ENCODE data around the gene ARG1. TPM values are rescaled to one million over a fixed set of nuclear protein-coding genes. Genes with fewer than 3 reads are reported as not detected.

Gene ARG1
- total and polyA plus RNA-seq, 2 of the 4 experiments (the other 2 are of a cell fraction): not detected

DNA sequence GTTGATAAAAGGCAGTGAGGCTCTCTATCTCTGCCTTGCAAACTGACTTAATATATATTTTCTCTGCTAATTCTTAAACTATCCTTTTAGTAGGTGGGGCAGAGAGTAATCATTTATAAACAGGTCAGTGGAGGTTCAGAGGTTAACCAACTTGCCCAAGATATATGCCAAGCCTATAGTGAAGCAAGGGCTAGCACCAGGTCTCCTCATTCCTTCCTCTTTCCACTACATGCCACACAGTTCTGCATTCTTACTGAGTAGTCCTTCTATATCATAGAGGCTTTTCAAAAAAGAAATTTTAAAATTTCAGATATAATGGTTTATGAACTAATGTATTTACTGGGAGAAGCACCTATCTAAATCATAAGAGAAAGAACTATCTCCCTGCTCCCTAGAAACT lies 8.5 kb downstream of the ARG1 start:
- no peak overlapping the region for H3K4ac ChIP-seq (ENCODE audit: low read depth, low read length)
- H4K5ac ChIP-seq (ENCODE audit: low read depth, low read length): no peak overlapping the region
- no peak overlapping the region for H2BK120ac ChIP-seq (ENCODE audit: low read depth, low read length)
- H2AFZ ChIP-seq (replicated peaks; ENCODE audit: low read length, poor library complexity): no peak overlapping the region
- H3K4me3 ChIP-seq (ENCODE audit: insufficient read depth, low read depth, low read length): no peak overlapping the region
- TF ChIP-seq, protein P1, sequence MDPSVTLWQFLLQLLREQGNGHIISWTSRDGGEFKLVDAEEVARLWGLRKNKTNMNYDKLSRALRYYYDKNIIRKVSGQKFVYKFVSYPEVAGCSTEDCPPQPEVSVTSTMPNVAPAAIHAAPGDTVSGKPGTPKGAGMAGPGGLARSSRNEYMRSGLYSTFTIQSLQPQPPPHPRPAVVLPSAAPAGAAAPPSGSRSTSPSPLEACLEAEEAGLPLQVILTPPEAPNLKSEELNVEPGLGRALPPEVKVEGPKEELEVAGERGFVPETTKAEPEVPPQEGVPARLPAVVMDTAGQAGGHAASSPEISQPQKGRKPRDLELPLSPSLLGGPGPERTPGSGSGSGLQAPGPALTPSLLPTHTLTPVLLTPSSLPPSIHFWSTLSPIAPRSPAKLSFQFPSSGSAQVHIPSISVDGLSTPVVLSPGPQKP (IDR thresholded peaks at IDR 0.05; ENCODE audit: borderline replicate concordance, low read depth, low read length): no peak
- TF ChIP-seq, protein P2, sequence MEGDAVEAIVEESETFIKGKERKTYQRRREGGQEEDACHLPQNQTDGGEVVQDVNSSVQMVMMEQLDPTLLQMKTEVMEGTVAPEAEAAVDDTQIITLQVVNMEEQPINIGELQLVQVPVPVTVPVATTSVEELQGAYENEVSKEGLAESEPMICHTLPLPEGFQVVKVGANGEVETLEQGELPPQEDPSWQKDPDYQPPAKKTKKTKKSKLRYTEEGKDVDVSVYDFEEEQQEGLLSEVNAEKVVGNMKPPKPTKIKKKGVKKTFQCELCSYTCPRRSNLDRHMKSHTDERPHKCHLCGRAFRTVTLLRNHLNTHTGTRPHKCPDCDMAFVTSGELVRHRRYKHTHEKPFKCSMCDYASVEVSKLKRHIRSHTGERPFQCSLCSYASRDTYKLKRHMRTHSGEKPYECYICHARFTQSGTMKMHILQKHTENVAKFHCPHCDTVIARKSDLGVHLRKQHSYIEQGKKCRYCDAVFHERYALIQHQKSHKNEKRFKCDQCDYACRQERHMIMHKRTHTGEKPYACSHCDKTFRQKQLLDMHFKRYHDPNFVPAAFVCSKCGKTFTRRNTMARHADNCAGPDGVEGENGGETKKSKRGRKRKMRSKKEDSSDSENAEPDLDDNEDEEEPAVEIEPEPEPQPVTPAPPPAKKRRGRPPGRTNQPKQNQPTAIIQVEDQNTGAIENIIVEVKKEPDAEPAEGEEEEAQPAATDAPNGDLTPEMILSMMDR (conservative IDR thresholded peaks at IDR 0.05; ENCODE audit: low read depth, low read length): no peak
- TF ChIP-seq CEBPB (IDR thresholded peaks at IDR 0.05; ENCODE audit: low read depth, low read length): no peak
- no peak for TF ChIP-seq MAZ (IDR thresholded peaks at IDR 0.05; ENCODE audit: borderline replicate concordance, low read depth, low read length)
- TF ChIP-seq FOS (IDR thresholded peaks at IDR 0.05; ENCODE audit: low read depth, low read length): no peak
- TF ChIP-seq POLR2A (IDR thresholded peaks at IDR 0.05; ENCODE audit: low read depth, low read length): no peak
- no peak for TF ChIP-seq RAD21 (IDR thresholded peaks at IDR 0.05; ENCODE audit: low read length)
- no peak for TF ChIP-seq RFX5 (IDR thresholded peaks at IDR 0.05; ENCODE audit: low read depth, low read length)
- TF ChIP-seq MXI1 (IDR thresholded peaks at IDR 0.05; ENCODE audit: borderline replicate concordance, low read depth, low read length): no peak
- TF ChIP-seq MAFK (IDR thresholded peaks at IDR 0.05; ENCODE audit: low read depth, low read length): no peak
- no peak overlapping the region for H2AK9ac ChIP-seq (replicated peaks; ENCODE audit: low read depth, low read length, poor library complexity)
- CTCF ChIA-PET: no interaction called here
- H3K27ac ChIP-seq (ENCODE audit: insufficient read depth, low read length): no peak overlapping the region
- no peak overlapping the region for H4K91ac ChIP-seq (ENCODE audit: insufficient read depth, low read depth, low read length)
- H3K14ac ChIP-seq (replicated peaks; ENCODE audit: low read depth, low read length): no peak overlapping the region
- no peaks in the 10 kb centered on the region; the same call in 1 of the 2 replicates for H3K9me1 ChIP-seq (ENCODE audit: insufficient read depth, low read length)
- no peak overlapping the region for H2BK5ac ChIP-seq (ENCODE audit: low read depth, low read length, poor library complexity, severe bottlenecking)
- DNase-seq: no peak
- H2AK5ac ChIP-seq (ENCODE audit: low read depth, low read length): no peak overlapping the region
- H3K23ac ChIP-seq (ENCODE audit: low read depth, low read length): no peak overlapping the region
- POLR2A ChIA-PET (ENCODE audit: unreplicated experiment): no interaction called here
- H4K8ac ChIP-seq (ENCODE audit: low read depth in 2 of 2, low read length in 2 of 2): no peak overlapping the region
- H2BK20ac ChIP-seq (ENCODE audit: low read depth, low read length): no peak overlapping the region
- ATAC-seq (ENCODE audit: low read depth): no peak
- H2BK15ac ChIP-seq (ENCODE audit: low read depth, low read length): no peak overlapping the region
- no peak overlapping the region for H3K56ac ChIP-seq (ENCODE audit: extremely low read depth, insufficient read depth, low read length)
- dilution Hi-C loops (cut with HindIII; ENCODE audit: low sequenced_read_pairs, unreplicated experiment): no loop called here
- no TSS peak for BruUV-seq (replicated peaks)
- H3K4me2 ChIP-seq (ENCODE audit: low read depth, low read length): no peak overlapping the region
- no peaks in the 10 kb centered on the region for H3K9me3 ChIP-seq (ENCODE audit: control insufficient read depth, insufficient read depth, low read length)
- no peak overlapping the region for H3K9ac ChIP-seq (ENCODE audit: low read depth, low read length)
- intact Hi-C loops (cut with micrococcal nuclease): no loop called here
- H3K4me1 ChIP-seq (ENCODE audit: control insufficient read depth, insufficient read depth, low read length): no peaks in the 10 kb centered on the region
- no peaks in the 10 kb centered on the region for H4K20me1 ChIP-seq (ENCODE audit: insufficient read depth, low read length)
- H3K27me3 ChIP-seq (ENCODE audit: control insufficient read depth, insufficient read depth, low read length): no peaks in the 10 kb centered on the region
- H3K18ac ChIP-seq (ENCODE audit: low read depth, low read length): no peak overlapping the region
- in situ Hi-C loops (cut with MboI; ENCODE audit: low sequenced_read_pairs): no loop called here
- H3K79me1 ChIP-seq (ENCODE audit: low read depth in 1 of 2, low read length in 2 of 2): no peaks in the 10 kb centered on the region; a peak in 1 of 4 replicates
- H3K36me3 ChIP-seq (ENCODE audit: control insufficient read depth, insufficient read depth, low read length): peaks cover 21% of the 10 kb centered on the region
